T-cell (primary cell): ENCODE measurements around the gene MYH6. TPM values are rescaled to one million over a fixed set of nuclear protein-coding genes. Genes with fewer than 3 reads are reported as not detected.
"Not testable (repeated sequence)": the region's sequence is repeated elsewhere in the genome, so short reads cannot be mapped to it uniquely, and the experiment has no call there.

Experiments used
- ATAC-seq, 4 experiments: fragments of 200-7000 bp in 3 of 4; fragments of 150-1000 bp in 1 of 4; cut with Tn5 transposase; replicated peaks in 1 of 4; 1 replicate in 3 of 4; 2 replicates in 1 of 4; pipeline ENCODE4 v1.10.0; 2021; ENCODE audit warnings: moderate library complexity in 3 of 4, mild to moderate bottlenecking in 2 of 4, moderate number of reproducible peaks in 1 of 4
- CTCF ChIA-PET, 2 donors: fragments of 300-600 bp; sonication (Branson Sonifier 250); formaldehyde crosslinking; loops; one replicate each; lab custom pipeline; 2022; ENCODE audit warnings: antibody characterized with exemption in 2 of 2; lab: Charles Lee
- POLR2A ChIA-PET, 2 donors: fragments of 300-600 bp; sonication (Branson Sonifier 250); formaldehyde crosslinking; loops; one replicate each; lab custom pipeline; 2022; ENCODE audit warnings: antibody characterized with exemption in 2 of 2; lab: Charles Lee
- DNase-seq, 35 experiments: peaks; one replicate each; pipeline versions ENCODE4 v3.0.0 to v3.0.0-alpha.2; 2013 to 2023
- H3K27ac ChIP-seq: one replicate; pipeline ENCODE4 v1.5.1; 2013; ENCODE audit warnings: low read length
- H3K27me3 ChIP-seq, 2 experiments: replicated peaks in 1 of 2; 1 replicate in 1 of 2; 2 replicates in 1 of 2; pipeline versions ENCODE4 v1.6.1 to v1.7.0; 2013; ENCODE audit warnings: low read length in 1 of 2, mixed read lengths in 1 of 2; ENCODE audit not compliant: control insufficient read depth in 2 of 2, insufficient read depth in 2 of 2; ENCODE audit errors: extremely low read depth in 1 of 2
- H3K36me3 ChIP-seq, 2 donors: 1 replicate in 1 of 2; 2 replicates in 1 of 2; pipeline versions ENCODE4 v1.6.1 to v1.7.0; 2013; ENCODE audit warnings: low read length in 1 of 2; ENCODE audit not compliant: control insufficient read depth in 2 of 2, insufficient read depth in 1 of 2; ENCODE audit errors: extremely low read depth in 1 of 2
- H3K4me1 ChIP-seq, 2 experiments: 1 replicate in 1 of 2; 2 replicates in 1 of 2; pipeline versions ENCODE4 v1.6.1 to v1.7.0; 2013; ENCODE audit warnings: low read length in 2 of 2, mixed read lengths in 1 of 2; ENCODE audit not compliant: insufficient read depth in 2 of 2, control insufficient read depth in 1 of 2; ENCODE audit errors: extremely low read depth in 1 of 2
- H3K4me3 ChIP-seq, 2 donors: 1 replicate in 1 of 2; 2 replicates in 1 of 2; pipeline versions ENCODE4 v1.5.1 to v1.7.0; 2013; ENCODE audit warnings: mild to moderate bottlenecking in 2 of 2, low read length in 1 of 2, moderate library complexity in 1 of 2; ENCODE audit not compliant: control insufficient read depth in 1 of 2; ENCODE audit errors: extremely low read depth in 1 of 2
- H3K9me3 ChIP-seq: 2 replicates; pipeline ENCODE4 v1.7.0; 2013
- H3K27ac Mint-ChIP-seq, 2 donors: one replicate each; pipeline ENCODE4 v1.8.0; 2020 to 2021; ENCODE audit warnings: mild to moderate bottlenecking in 2 of 2, mixed read lengths in 2 of 2
- H3K27me3 Mint-ChIP-seq, 2 donors: one replicate each; pipeline ENCODE4 v1.8.0; 2021 to 2022; ENCODE audit warnings: mixed read lengths in 2 of 2
- H3K36me3 Mint-ChIP-seq: one replicate; pipeline ENCODE4 v1.8.0; 2021; ENCODE audit warnings: mixed read lengths
- H3K4me1 Mint-ChIP-seq, 3 donors: one replicate each; pipeline ENCODE4 v1.8.0; 2020 to 2022; ENCODE audit warnings: mixed read lengths in 3 of 3, mild to moderate bottlenecking in 1 of 3
- H3K4me3 Mint-ChIP-seq, 3 donors: one replicate each; pipeline ENCODE4 v1.8.0; 2020 to 2022; ENCODE audit warnings: mild to moderate bottlenecking in 3 of 3, mixed read lengths in 3 of 3, moderate library complexity in 3 of 3
- H3K9me3 Mint-ChIP-seq, 3 donors: one replicate each; pipeline ENCODE4 v1.8.0; 2020 to 2022; ENCODE audit warnings: mixed read lengths in 3 of 3
- WGBS: methylation state at CpG from one replicate; pipeline ENCODE4 v1.1.5; 2013; ENCODE audit warnings: missing lambda C conversion rate; ENCODE audit not compliant: insufficient coverage; 5-methylcytosine and 5-hydroxymethylcytosine counted together
- total RNA-seq, 35 experiments: library from RNA in 6 of 35; stranded (reverse) in 6 of 35; fragments of 120-200 nt in 1 of 35; gene quantifications; one replicate each; pipeline versions ENCODE4 v1.2.1 to v1.2.4 and lab custom pipeline; 2013 to 2026

Gene MYH6
- total RNA-seq, 5 donors from 2014 or later (not counting 1 experiment from before 2014, with no cell fraction given) = not detected

- WGBS = 84% methylated on average over 7 of the region's 7 CpGs
- no peaks in the 10 kb centered on the region for H3K9me3 Mint-ChIP-seq
These were observed 15.5 kb downstream of the MYH6 start for GRCh38 chr14:23392613-23393012.

GRCh38 chr14:23389871-23390270 is 18.2 kb downstream of the MYH6 start:
- H3K27ac ChIP-seq, POLR2A ChIA-PET, H3K9me3 Mint-ChIP-seq, H3K4me3 ChIP-seq, H3K27ac Mint-ChIP-seq, H3K4me3 Mint-ChIP-seq, H3K4me1 ChIP-seq, DNase-seq, H3K36me3 Mint-ChIP-seq, ATAC-seq, H3K4me1 Mint-ChIP-seq, H3K9me3 ChIP-seq, H3K36me3 ChIP-seq: not testable (repeated sequence)
- peaks cover 0 to 23% of the 10 kb centered on the region in 2 experiments for H3K27me3 ChIP-seq
- WGBS = no CpG with 5 or more reads among the region's 19 CpGs
- CTCF ChIA-PET = interaction anchor here in 1 of 2 donors (0.5 kb wide), 1 partner anchor 156 kb away, joined by 3 read pairs; no protein-coding TSS in a partner anchor
- H3K27me3 Mint-ChIP-seq = peaks cover 16 to 17% of the 10 kb centered on the region in 2 donors

More at GRCh38 chr14:23392613-23393012, 15.5 kb downstream of the MYH6 start:
- ChIA-PET CTCF (interaction anchor here in 1 of 2 donors (0.6 kb wide), 1 partner anchor 90 kb away, joined by 4 read pairs; no protein-coding TSS in a partner anchor), POLR2A (no interaction called here)
- Mint-ChIP-seq H3K4me3 (no peak overlapping the region), H3K27me3 (peaks cover 20 to 23% of the 10 kb centered on the region in 2 donors), H3K36me3 (no peaks in the 10 kb centered on the region), H3K27ac (no peak overlapping the region), H3K4me1 (no peaks in the 10 kb centered on the region)
- H3K36me3 ChIP-seq = no peaks in the 10 kb centered on the region
- ATAC-seq = no peak
- no peak overlapping the region for H3K27ac ChIP-seq
- H3K4me1 ChIP-seq = no peaks in the 10 kb centered on the region
- no peak overlapping the region for H3K4me3 ChIP-seq
- H3K27me3 ChIP-seq = peaks cover 0 to 23% of the 10 kb centered on the region in 2 experiments
- no peak for DNase-seq
- no peaks in the 10 kb centered on the region for H3K9me3 ChIP-seq

GRCh38 chr14:23389396-23389795 is 18.7 kb downstream of the MYH6 start:
- 77% methylated on average over 7 of the region's 12 CpGs for WGBS
- no peaks in the 10 kb centered on the region for H3K9me3 Mint-ChIP-seq
- CTCF ChIA-PET = interaction anchor here in 1 of 2 donors (0.9 kb wide), 1 partner anchor 10 kb away, joined by 3 read pairs; no protein-coding TSS in a partner anchor
- no peaks in the 10 kb centered on the region for H3K4me1 Mint-ChIP-seq
- DNase-seq = no peak
- H3K27me3 Mint-ChIP-seq = peaks cover 16 to 17% of the 10 kb centered on the region in 2 donors
- Histone ChIP-seq H3K27me3 (peaks cover 0 to 23% of the 10 kb centered on the region in 2 experiments), H3K27ac (no peak overlapping the region), H3K4me1 (no peaks in the 10 kb centered on the region), H3K36me3 (no peaks in the 10 kb centered on the region), H3K9me3 (no peaks in the 10 kb centered on the region), H3K4me3 (no peak overlapping the region)
- H3K4me3 Mint-ChIP-seq = no peak overlapping the region
- POLR2A ChIA-PET = no interaction called here
- no peaks in the 10 kb centered on the region for H3K36me3 Mint-ChIP-seq
- ATAC-seq = no peak
- H3K27ac Mint-ChIP-seq = no peak overlapping the region

- Histone ChIP-seq H3K4me1 (no peaks in the 10 kb centered on the region), H3K27me3 (peaks cover 0 to 23% of the 10 kb centered on the region in 2 experiments), H3K4me3 (no peak overlapping the region), H3K36me3 (no peaks in the 10 kb centered on the region), H3K27ac (no peak overlapping the region), H3K9me3 (no peaks in the 10 kb centered on the region)
- no CpG with 5 or more reads among the region's 8 CpGs for WGBS
- CTCF ChIA-PET = interaction anchor here in 1 of 2 donors (0.9 kb wide), 1 partner anchor 10 kb away, joined by 3 read pairs; no protein-coding TSS in a partner anchor
- no peak overlapping the region for H3K4me3 Mint-ChIP-seq
- H3K36me3 Mint-ChIP-seq = no peaks in the 10 kb centered on the region
- no peak for ATAC-seq
- DNase-seq = no peak
- POLR2A ChIA-PET = no interaction called here
- no peaks in the 10 kb centered on the region for H3K4me1 Mint-ChIP-seq
- H3K27ac Mint-ChIP-seq = no peak overlapping the region
- no peaks in the 10 kb centered on the region for H3K9me3 Mint-ChIP-seq
- peaks cover 16 to 17% of the 10 kb centered on the region in 2 donors for H3K27me3 Mint-ChIP-seq
These were observed 19.1 kb downstream of the MYH6 start for GRCh38 chr14:23388996-23389395.

- H3K9me3 ChIP-seq = no peaks in the 10 kb centered on the region
- Mint-ChIP-seq H3K36me3 (no peaks in the 10 kb centered on the region), H3K27me3 (peaks cover 14 to 16% of the 10 kb centered on the region in 2 donors), H3K4me3 (no peak overlapping the region), H3K4me1 (no peaks in the 10 kb centered on the region), H3K9me3 (no peaks in the 10 kb centered on the region), H3K27ac (no peak overlapping the region)
- no peaks in the 10 kb centered on the region for H3K36me3 ChIP-seq
- DNase-seq = no peak
- H3K27me3 ChIP-seq = peaks cover 0 to 23% of the 10 kb centered on the region in 2 experiments
- H3K27ac ChIP-seq = no peak overlapping the region
- ATAC-seq = no peak
- CTCF ChIA-PET = interaction anchor here in 1 of 2 donors (0.9 kb wide), 1 partner anchor 9 kb away, joined by 3 read pairs; no protein-coding TSS in a partner anchor
- no peak overlapping the region for H3K4me3 ChIP-seq
- POLR2A ChIA-PET = no interaction called here
- WGBS = 73% methylated on average over 14 of the region's 26 CpGs
- H3K4me1 ChIP-seq = no peaks in the 10 kb centered on the region
These were observed 19.9 kb downstream of the MYH6 start for GRCh38 chr14:23387916-23388882.

DNA sequence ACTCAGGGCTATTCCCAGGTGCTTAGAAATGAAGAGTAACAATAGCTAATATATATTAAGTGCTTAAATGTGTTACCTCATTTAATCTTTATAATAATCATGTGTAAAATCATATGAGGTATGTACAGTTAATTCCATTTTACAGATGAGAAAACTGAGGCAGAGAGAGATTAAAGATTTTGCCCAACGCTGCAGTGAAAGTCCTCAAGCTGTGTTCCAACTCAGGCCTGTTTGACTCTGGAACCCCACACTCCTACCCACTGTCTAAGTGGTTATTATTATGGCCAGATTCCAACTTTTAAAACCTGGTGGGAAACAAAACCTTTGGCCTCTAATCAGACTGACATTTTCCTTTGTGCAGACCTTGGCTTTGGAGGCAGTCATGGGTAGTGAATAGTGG is 21.1 kb downstream of the MYH6 start:
- WGBS = no CpG with 5 or more reads among the region's 1 CpG

More for the DNA sequence above, 21.1 kb downstream of the MYH6 start:
- no peaks in the 10 kb centered on the region for H3K9me3 ChIP-seq
- H3K27ac ChIP-seq = no peak overlapping the region
- H3K27me3 Mint-ChIP-seq = peaks cover 21 to 22% of the 10 kb centered on the region in 2 donors
- no peaks in the 10 kb centered on the region for H3K4me1 ChIP-seq
- peaks cover 0 to 31% of the 10 kb centered on the region in 2 experiments for H3K27me3 ChIP-seq
- H3K4me3 Mint-ChIP-seq = no peak overlapping the region
- H3K9me3 Mint-ChIP-seq = no peaks in the 10 kb centered on the region
- ATAC-seq = no peak
- H3K36me3 ChIP-seq = no peaks in the 10 kb centered on the region
- no peaks in the 10 kb centered on the region for H3K36me3 Mint-ChIP-seq
- POLR2A ChIA-PET = no interaction called here
- no peak for DNase-seq
- CTCF ChIA-PET = no interaction called here
- H3K27ac Mint-ChIP-seq = no peak overlapping the region
- no peaks in the 10 kb centered on the region for H3K4me1 Mint-ChIP-seq
- H3K4me3 ChIP-seq = no peak overlapping the region
